IPS DF 4.7 (cell line): ENCODE data around the gene ESAM.

Experiments used
- DNase-seq: peaks from one replicate; pipeline ENCODE4 v3.0.0-alpha.2; 2013; ENCODE audit warnings: low spot score; ENCODE audit errors: extremely low read depth

The ESAM gene, protein sequence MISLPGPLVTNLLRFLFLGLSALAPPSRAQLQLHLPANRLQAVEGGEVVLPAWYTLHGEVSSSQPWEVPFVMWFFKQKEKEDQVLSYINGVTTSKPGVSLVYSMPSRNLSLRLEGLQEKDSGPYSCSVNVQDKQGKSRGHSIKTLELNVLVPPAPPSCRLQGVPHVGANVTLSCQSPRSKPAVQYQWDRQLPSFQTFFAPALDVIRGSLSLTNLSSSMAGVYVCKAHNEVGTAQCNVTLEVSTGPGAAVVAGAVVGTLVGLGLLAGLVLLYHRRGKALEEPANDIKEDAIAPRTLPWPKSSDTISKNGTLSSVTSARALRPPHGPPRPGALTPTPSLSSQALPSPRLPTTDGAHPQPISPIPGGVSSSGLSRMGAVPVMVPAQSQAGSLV

DNA sequence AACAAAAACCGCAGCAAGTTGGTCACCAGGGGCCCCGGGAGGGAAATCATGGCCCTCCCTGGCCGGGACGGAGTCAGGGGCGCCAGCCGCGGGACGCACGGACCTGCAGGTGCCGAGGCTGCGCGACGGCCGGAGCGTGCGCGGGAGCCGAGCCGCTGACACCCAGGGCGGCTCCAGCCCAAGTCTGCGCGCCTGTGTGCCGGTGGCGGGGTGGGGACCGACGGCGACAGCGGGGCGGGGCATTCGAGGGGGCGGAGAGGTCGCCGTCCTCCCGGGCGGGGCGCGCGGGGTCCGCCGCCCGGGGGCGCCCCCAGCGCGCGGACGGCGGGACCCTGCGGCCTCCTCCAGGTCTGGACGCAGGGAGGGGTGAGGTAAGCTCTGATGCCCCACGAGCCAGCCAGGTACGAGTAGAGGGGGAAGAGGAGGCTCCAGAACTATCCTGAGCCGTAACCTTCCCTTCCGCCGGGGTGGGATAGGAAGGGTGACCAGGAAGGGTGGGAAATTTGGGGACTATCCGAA lies at the start of gene ESAM:
Gene ESAM, minus strand, starts transcription at position 186 of the 519 bp plus-strand sequence. Its CDS starts 136 bp downstream, at position 50.
- DNase-seq = no peak

DNA sequence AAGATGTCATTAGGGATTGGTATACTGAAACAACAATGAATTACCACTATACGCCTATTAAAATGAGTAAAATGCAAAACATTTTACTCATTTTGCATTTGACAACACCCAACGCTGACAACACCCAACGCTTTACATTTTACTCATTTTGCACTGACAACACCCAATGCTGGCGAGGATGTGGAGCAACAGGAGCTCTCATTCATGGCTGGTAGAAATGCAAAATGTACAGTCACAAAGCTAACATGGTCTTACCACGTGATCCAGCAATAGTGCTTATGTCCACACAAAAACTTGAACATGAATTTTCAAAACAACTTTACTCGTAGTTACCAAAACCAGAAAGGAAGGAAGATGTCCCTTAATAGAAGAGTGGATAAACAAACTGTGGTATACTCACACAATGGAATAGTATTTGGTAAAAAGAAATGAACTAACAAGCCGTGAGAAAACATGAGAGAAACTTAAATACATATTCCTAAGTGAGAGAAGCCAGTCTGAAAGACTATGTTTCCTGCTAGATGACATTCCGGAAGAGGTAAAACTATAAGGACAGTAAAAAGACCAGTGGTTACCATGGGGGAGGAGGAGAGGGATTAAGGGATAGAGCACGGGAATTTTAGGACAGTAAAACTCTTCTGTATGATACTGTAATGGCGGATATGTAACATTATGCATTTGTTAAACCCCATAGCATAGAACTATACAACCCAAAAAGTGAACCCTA lies 49.5 kb upstream of the ESAM start:
- DNase-seq = no peak

GRCh38 chr11:124807660-124808270 lies 45.7 kb upstream of the ESAM start:
- DNase-seq = no peak

DNA sequence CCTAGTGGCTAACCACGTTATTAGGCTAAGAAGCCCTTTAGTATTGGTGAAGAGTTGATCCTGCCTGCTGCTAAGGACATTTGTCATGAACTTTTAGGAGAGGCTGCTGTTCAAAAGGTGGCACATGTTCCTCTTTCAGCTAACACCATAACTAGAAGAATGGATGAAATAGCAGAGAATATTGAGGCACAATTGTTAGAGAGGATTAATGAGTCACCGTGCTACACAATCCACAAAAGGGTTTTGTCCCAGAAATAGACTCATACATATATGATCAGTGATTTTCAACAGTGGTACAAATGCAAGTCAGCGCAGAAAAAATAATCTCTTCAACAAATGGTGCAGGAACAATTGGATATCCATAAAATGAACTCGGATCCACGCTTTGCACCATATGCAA lies 45.1 kb upstream of the ESAM start:
- no peak for DNase-seq

- DNase-seq = no peak
Measured at GRCh38 chr11:124804884-124805283, 42.8 kb upstream of the ESAM start.

- DNase-seq = no peak
Measured at GRCh38 chr11:124801636-124802312, 39.7 kb upstream of the ESAM start.

GRCh38 chr11:124801014-124801413 lies 38.9 kb upstream of the ESAM start:
- DNase-seq = no peak

- no peak for DNase-seq
Measured at GRCh38 chr11:124800226-124800929, 38.3 kb upstream of the ESAM start, which contains the start of gene MSANTD2. MSANTD2 (minus strand) TSS chr11:124800406; CDS start chr11:124800380, 26 bp downstream.

DNA sequence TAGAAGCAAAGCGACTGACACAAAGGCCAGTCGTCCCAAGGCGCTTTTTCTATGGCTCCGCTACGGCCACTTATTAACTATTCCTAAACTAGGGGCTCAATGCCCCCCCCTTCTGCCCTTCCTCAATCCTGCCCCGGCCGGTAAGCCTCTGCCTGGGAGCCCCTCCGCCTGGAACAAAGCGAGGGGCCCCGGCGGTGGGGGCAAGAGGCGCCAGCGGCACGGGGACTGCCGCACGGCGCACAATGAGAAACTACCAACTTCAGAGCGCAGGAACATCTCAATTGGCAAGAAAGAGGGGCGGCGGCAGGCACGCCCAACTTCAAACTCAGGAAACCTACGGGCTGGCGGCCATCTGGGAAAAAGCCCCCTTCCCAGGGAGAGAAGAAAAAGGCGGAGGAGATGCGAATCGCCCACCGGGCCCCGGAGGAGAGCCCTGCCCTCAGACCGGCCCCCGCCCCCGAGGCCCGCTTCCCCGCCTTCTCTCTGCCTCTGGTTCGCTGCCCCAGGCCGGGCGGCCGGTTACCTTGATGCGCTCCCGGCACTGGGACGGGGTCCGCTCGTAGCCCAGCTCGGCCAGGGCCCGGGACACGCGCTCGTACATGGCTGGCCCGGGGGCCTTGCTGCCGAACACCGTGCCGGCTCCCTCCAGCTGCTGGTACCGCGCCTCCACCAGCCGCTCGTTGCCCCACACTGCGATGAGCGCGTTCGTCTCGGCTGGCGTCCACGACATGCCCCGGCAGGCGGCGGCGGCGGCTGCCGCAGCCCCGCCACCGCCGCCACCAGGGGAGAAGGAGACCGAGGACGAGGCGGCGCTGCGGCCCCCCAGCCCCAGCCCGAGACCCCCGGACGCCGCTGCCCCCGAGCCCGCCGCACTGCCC lies 37.5 kb upstream of the ESAM start:
- no peak for DNase-seq

GRCh38 chr11:124798991-124799347 lies 36.9 kb upstream of the ESAM start:
- no peak for DNase-seq

- DNase-seq = no peak
Measured at GRCh38 chr11:124796312-124796711, 34.2 kb upstream of the ESAM start.

GRCh38 chr11:124793466-124794278 lies 31.6 kb upstream of the ESAM start:
- DNase-seq = no peak

GRCh38 chr11:124791626-124792341 lies 29.7 kb upstream of the ESAM start:
- no peak for DNase-seq

DNA sequence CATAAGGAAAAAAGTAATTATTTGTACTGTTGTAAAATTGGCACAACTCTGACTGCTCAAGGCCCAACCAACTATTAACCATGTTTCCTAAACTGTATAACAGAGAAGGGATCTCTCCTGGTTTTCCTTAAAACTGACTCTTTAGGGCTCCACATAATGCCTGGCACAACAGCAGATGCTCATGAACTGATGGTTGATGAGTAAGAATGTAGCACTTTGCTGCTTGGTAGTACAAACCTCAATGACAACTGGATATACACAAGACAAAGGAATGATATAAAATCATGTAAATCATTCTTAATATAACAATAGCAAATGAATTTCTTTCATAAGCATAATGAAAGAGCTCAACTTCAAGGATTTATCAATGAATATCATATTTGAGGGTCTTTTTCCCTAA lies 26.4 kb upstream of the ESAM start:
- no peak for DNase-seq

GRCh38 chr11:124784051-124784450 lies 22.0 kb upstream of the ESAM start:
- DNase-seq = no peak

DNA sequence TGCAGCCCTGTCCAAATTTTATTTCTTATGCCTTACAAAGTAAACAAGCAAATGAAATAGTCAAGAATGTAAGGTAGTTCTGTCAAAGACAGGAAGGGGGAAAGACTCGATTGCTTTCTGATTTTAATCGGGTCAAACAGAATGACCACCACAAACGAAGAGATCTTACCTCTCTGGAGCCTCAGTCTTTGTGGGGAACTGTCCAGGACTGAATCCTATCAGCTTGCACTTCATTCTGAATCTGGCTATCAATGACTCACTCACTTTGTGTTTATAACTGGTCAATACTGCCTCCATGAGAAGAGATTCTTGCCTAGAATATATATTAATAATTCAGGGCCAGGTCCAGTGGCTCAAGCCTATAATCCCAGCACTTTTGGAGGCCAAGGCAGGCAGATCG lies 20.9 kb upstream of the ESAM start:
- DNase-seq = no peak

GRCh38 chr11:124779568-124779967 lies 17.5 kb upstream of the ESAM start:
- DNase-seq = no peak

DNA sequence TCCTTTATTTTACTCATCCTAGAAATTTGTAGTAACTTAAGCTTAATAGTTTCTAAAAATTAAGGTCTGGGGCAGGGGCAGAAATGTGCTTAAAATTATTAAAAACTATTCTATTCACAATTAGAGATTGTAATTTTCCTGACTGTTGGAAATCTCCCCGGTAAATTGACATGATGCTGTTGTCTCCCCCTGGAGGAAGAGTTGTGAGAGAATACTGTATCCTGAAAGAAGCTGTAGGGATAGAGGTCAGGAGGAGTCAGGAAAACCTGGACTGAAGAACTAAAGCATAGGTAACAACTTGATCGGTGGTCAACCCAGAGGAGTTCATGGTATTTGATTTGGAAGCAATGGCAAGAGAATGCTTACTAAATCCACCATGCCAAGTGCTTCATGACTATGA lies 16.2 kb upstream of the ESAM start:
- no peak for DNase-seq
